ENCODE results near the gene CSF3R.
"Not testable (repeated sequence)": the region's sequence is repeated elsewhere in the genome, so short reads cannot be mapped to it uniquely, and the experiment has no call there.

CSF3R gene

DNA sequence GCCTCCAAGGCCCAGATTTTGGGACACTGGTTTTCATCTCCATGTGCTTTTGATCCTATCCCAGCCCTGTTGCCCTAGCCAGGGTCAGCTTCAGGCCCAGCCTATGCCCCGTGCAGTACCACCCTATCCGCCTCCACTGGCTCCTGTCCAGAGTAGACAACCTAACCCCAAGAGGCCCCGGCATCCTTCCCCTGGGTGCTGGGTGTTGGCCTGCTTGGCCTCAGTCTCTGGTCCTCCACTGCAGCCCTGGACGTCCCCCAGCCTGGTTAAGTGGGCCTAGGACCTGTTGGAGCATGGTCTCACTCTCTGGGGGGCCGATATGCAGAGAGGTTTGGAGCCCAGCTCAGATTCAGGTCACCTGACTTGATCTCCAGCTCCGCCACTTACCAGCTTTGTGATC is 1.6 kb downstream of the CSF3R start:
- no peak for DNase-seq

DNA sequence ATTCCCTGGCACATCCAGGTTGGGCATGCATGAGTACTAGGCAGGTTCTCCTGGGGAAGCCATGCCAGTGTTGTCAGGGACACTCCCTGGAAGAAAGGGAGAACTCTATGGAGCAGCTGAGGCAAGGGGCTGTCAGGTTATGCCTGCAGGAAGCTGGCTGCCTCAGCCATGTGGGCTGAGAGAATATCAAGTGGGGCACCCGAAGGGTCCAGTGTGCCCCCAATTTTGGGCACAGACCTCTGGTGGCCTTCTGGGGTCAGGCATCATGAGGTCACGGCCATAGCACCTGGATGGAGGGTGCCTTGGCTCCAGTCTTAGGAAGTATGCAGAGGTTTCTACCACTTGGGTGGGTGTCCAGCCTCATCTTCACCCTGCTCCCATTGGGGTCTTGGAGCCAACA is 2.6 kb downstream of the CSF3R start:
- DNase-seq: no peak

DNA sequence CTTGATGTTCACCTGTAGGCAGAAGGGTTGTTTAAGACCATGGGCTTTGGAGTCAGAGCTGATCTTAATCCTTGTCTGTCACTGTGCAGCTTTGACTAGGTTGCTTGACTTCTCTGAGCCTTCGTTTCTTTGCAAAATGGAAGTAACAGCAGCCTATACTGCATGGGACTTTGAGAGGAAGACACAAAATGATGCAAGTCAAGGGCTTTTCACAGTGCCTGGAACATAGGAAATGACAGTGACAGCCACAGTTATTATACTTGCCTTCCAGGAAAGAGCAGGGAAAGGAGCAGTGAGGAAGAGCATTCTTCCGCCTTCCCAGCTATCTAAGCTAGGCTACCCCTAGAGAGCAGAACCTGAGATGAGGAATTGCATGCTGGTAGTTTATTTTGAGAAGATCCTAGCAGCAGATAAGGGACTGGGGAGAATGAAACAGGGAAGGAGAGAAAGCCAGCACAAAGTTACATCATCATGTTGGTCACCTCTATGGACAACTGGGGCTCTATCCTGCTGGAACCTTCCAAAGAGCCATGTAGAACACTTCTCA is 3.1 kb downstream of the CSF3R start:
- no peak for DNase-seq

DNA sequence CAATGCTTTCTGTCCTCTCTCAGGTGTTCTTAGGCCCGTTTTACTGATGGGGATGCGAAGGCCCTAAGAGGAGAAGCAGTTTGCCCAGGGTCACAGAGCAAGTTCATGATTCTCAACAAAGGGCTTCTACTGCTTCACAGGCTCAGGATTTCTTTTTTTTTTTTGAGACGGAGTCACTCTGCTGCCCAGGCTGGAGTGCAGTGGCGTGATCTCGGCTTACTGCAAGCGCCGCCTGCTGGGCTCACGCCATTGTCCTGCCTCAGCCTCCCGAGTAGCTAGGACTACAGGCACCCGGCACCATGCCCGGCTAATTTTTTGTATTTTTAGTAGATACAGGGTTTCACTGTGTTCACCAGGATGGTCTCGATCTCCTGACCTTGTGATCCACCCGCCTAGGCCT is 5.1 kb downstream of the CSF3R start:
- DNase-seq: not testable (repeated sequence)

DNA sequence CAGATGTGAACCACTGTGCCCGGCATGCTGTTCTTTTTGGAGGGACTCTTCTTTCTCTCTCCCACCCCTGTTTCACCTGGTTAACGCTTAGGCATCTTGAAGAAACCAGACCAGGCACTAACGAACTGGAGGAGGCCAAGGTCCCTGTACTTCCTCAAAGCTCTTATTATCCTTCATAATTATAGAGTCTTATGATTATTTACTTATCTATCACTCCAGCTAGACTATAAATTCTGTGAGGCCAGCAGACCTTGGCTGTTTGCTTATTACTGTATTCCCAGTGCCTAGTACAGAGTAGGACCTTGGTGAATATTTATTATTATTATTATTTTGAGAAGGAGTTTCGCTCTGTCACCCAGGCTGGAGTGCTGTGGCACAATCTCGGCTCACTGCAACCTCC is 5.8 kb downstream of the CSF3R start:
- no peak for DNase-seq

DNA sequence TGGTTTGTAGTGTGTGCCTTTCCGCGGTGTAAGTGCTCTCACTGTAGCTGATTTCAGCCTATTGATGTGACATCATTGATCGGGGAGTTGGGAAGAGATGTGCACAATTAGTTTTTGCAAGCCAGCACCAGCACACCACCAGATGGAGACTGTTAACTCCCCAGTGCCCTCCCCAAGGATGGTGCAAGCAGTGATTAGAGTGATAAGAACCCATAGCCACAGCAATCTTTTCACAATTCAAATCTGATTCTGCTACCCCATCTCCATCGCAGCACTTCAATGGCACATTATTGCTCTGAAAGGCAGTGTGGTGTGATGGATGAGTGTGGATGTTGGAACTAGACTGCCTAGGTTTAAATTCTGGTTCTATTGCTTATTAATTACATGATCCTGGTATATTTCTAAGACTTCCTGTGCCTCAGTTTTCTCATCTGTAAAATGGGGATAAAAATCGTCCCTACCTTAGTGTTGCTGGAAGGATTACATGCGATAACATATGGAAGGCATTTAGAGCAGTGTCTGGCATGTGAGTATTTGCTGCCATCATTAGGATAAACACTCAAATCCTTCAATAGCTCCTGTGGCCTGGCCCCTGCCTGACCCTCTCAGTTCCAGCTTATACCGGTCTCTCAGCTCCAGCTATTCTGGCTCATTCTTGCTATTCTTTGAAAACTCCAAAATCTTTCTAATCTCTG is 6.7 kb downstream of the CSF3R start:
- DNase-seq: no peak

DNA sequence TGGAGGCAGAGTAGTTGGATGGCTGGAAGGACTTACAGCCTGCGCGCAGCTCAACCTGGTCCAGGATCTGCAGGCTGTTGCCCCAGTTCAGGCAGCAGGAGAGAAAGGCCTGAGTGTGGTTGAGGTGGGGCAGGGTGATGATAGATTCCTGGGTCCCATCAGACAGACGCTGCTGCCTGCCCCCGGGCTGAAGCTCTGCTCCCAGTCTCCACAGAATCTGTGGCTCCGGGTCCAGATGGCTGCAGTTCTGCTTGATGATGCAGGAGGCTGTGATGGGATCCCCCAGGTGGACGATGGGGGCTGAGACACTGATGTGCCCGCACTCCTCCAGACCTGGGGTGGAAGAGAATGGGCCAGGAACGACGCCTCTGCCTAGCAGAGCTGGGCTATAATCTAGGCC is 7.4 kb downstream of the CSF3R start:
- no peak for DNase-seq

DNA sequence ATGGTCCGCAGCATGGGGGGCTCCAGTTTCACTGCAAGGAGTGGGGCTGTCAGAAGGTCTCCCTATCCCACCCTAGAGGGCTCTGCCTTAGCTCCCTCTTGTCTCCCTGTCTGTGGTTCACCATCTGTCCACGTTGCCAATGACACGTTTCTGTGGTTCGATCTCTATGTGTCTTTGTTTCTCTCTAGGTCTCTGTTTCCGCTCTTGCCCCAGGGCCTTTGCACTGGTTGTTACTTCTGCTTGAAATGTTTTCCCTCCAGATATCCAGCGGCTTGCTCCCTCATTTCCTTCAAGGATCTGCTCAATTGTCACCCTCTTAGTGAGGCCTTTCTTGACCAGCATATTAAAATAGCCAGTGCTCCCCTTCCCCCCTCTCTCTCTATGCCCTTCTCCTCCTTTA is 10.1 kb downstream of the CSF3R start:
- DNase-seq: no peak

DNA sequence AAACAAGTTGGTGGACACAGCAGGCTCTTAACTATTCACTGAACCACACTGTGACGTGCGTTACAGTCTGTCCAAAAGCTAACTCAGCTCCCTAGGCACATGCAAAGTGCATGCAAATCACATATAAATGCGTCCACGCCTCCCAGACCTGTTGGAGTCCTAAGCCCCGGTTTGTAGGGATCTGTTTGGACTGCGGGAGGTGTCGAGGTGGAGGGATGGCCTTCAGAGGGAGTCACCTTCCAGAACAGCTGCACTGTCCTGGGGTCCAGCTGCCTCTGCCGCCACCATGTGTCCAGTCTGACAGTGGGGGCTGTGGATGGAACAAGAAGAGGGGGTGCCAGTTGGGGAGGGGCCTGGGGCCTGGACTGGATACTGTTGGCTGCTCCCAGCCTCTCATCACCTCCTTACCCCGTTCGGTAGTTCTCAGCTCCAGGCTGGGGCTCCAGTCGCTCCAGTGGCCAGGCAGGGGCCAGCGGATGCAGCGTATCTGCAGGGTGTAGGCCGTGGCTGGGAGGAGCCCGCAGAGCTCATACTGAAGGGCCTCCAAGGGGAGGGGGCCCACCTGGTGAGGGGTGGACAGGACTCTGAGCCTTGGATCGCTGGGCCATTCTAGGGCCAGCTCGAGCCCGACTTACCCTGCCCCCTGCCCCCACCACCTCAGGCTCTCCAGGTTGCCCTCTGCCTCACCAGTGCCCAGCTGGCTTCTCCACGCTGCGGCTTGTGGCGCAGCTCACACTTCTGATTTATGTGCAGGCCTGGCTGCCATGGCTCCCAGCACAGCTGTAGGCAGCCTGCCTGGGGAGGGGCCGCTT is 10.7 kb downstream of the CSF3R start:
- DNase-seq: no peak

DNA sequence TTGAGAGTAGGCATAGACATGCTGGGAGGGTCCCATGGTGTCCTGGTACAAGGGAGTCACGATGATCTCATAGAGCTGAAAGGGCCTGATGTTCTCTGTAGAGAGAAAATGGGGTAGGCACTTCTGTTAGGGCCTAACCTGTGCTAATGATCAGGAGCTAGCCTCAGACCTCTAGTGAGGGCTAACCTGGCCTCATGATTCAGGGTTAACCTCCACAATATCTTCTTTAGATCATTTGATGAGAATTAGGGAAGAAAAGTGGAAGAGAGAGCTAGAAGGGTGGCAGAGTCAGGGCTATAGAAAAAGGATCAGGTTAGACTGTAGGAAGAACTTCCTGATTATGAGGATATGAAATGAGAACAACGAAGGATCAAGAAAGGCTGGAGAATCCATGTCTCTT is 13.6 kb downstream of the CSF3R start:
- DNase-seq: no peak

DNA sequence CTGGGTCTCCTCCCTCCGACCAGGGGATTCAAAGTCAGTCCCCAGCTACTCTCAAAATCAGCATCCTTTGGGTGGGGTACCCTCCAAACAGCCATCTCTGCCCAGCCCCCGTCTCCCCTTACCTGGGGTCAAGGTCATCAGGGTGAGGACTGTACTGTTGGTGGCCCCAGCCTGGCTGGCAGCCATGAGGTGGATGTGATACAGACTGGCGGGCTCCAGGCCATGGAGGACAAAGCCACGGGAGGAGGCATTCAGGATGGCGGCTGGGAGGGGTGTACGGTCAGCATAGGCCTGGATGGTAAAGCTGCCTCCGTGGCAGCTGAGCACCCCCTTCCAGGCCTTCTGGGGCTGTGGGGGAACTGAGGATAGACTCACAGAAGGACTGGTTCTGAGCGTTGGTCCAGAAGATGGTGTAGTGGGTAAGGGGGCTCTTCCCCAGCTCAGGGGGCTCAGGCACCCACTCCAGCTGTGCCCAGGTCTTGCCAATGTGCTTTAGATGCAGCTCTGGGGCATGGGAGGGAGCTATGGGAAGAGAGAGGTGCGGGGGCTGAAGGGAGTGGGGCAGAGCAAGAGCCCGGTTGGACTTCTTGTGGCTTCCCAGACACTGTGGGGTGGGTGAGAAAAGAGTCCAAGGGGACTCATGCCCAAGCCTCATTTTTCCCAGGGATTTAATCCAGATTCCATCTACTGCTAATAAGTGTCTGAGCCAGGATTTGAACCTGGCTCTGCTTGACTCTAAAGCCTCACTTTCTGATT is 14.8 kb downstream of the CSF3R start:
- DNase-seq: no peak

DNA sequence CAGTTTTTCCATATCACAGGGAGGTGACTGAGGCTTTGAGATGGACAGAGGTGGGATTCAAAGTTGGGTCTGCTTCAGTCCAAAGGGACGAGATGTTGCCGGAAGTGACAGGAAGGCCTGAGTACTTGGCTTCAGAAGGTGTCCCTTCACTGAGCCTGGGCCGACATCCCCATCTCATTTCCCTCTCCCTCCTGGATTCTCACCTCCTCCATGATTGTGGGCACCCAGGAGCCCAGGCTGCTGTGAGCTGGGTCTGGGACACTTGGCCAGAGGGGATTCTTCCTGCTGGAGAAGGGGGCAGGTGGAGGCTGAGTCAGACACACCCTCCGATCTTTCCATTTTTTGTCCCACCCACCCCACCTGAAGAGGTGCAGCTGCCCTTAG is 15.7 kb downstream of the CSF3R start:
- no peak for DNase-seq

DNA sequence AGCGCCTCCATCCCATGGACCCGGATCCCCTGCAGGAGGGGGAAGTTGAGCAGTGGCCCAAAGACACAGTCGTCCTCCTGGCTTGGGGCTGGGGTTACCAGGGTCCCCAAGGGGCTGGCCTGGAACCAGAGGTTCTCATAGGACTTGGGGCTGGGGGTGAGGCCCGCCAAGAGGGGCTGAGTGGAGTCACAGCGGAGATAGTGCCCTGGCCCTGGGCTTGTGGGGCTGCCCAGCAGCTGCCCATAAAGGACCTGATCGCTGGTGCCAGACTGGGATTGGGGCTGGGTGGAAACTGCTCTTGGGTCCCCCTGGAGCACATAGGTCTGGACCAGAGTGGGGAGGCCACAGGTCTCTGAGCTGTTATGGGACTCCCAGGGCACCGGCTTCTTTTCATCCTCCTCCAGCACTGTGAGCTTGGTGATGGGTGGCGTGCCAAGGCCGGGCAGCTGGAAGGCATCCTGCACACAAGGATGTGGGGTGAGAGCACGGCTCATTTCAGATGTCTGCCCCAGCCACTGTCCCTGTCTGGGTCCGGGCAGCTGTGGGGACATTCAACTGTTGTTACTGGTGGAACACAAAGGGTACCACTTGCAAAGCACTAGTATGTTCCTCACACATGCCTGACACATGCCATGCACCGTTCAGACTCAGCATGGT is 16.2 kb downstream of the CSF3R start:
- no peak for DNase-seq

DNA sequence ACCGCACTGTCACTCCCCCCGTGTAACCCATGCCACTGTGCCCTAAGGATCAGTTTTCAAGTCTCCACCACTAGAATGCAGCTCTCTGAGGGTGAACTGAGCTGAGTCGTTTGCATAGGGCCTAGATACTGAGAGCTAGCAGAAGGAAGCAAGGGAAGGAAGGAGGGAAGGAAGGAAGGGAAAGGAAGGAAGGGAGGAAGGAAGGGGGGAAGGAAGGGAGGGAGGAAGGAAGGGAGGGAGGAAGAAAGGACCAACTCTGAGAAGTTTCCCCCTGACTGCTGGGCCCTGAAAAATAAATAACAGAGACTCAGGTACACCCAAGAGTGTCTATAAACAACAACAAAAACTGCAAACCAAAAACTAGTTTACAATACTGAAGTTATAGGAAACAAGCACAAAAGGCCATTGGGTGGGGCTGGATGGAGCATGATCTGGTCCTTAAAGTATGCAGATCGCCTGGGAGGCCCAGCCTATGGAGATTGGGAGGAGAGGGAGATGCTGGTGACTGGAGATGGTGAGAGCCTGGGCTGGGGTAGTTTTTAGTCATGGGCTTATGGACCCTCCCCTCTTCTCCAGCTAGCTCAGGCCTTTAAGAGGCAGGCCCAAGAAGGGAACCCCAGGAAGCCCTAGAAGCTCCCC is 16.9 kb downstream of the CSF3R start:
- DNase-seq: no peak

DNA sequence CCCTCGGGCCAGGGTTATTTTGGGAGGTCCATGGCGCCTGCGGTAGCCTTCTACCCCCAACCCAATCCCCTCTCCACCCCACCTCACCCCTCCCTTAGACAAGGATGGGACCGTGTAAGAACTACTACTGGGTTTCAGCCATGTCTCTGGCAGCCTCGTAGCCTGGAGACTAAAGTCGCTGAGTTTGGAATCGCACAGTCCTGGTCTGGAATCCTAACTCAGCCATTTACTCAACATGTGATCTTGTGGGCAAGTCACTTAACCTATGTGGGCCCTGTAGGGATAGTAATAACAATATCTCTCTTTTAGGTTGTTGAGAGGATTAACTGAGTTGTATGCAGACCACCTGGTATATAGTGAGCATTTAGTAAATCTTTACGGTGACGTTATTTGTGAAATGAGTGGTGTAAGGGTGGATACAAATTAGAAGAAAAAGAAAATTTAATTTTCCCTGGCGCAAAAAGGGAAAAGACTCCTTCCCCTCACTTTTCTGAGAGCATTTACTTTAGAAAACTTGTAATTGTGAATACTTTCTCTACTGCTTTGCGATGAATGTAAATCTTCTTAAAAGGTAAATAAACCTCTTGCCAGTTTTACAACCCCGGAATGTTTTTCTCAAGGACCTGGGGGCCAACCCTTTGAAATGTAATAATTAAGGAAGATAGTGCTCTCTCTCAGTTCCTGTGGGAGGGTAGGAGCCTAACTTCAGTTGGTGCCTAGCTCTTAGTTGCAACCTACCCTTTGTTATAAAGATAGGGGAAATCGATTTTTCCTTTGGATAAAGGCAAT is 17.9 kb downstream of the CSF3R start:
- DNase-seq: no peak

DNA sequence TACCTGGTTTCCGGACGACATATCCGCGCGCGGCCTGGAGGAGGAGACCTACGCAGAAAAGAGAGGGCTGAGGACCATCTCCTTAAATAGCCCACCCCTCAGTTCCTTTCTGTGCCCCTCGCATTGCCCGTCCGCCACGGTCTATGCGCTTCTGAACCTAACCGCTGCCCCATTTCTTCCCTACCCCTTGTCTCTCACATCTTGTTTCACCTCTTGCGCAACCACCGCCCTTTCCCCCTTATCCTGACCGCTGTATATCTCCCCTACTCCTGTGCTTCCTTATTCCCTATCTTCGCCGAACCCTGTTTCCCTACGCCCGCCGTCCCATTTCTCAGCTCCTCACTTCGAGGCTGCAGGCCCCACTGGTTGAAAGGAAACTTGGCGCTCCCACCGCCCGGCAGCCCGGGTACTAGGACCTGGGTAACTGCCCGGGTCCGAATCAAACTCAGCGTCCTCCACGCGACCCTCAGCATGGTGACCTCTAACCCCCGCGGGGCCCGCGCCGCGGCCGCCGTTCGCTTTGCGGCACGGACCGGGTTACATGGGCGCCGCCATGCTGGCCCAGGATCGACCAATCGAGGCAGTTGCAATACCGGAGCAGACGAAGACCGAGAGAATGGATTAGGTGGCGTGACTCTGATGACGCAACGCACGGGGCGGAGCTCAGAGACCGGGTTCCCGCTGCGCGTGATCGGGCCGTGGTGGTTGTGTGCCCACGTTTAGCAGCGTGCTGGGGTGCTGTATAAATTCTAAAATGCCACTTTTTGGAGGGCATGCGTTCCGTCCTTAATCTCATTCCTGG is 18.7 kb downstream of the CSF3R start, which contains the start of gene MRPS15:
TSS of gene MRPS15 (minus strand) at position 582 of the 802 bp plus-strand sequence. CDS start at position 473, 109 bp downstream.
- peak; percentile 95 for DNase-seq

DNA sequence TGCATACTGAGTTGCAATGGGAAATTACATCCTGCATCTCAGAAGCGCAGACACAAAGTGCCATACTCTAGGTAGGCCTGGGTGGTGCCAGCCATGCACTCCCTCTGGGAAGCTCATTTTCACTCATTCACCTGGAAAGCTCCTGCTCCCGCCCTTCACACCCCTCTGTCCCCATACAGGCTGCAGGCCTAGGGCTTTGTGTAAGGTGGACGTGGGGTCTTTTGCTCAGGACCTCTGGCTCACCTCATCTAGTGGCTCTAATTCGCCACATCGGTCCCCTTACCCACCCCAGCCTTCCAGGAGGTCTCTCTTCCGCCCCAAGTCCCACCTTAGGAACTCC is 19.3 kb downstream of the CSF3R start:
- no peak for DNase-seq

DNA sequence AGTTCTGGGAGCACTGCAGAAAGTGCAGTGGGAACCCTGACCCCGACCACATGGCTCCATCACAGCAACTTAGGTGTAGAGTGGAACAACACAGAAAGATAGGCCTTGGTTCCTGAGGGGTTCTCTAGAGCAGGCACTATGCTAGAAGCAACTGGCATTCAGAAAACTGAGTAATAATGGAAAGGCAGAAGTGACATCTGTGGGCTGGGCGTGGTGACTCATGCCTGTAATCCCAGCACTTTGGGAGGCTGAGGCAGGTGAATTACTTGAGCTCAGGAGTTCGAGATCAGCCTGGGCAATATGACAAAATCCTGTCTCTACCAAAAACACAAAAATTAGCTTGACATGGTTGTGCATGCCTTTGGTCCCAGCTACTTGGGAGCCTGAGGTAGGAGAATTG is 23.8 kb downstream of the CSF3R start:
- no peak for DNase-seq

DNA sequence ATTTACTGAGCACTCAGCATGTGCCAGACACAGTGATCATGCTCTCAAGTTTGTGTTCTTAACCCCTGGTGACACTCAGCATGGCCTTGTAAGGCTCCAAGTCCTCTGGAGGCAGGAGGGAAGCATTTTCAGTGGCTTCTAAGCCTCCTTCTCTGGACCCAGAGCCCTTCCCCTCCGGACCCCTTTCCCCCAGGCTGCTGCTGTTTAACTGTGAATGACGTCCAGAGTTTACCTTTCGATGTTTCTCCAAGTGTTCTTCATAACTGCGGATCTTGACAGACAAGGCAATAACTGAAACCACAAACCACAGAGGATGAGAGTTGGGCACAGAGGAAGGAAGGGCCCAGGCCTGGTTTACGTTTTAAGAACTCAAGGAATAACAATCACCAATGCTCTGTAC is 25.0 kb downstream of the CSF3R start:
- DNase-seq: peak; percentile 18

DNA sequence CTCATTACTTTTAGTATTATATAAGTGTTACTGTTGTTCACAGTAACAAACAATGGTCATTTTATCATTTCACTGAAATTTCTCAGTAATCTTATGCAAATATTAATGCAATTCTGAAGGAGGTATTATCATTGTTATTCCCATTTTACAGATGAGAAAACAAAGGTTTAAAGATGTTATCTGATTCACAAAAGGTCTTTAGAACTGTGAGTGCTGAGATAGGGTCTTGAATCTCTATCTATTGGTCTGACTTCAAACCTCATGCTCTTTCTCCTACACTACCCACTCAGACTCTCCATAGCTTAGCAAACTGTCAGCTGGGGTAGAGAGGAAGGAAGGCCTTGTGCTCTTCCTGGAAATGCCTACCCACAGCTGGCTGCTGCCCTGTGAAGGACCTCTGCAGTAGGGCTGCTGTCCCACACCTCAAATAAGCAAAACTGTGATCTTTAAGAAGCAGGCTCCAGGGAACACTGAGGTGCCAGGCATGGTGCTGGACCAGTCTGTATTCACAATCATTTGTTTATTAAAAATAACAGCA is 26.3 kb downstream of the CSF3R start:
- DNase-seq: no peak

DNA sequence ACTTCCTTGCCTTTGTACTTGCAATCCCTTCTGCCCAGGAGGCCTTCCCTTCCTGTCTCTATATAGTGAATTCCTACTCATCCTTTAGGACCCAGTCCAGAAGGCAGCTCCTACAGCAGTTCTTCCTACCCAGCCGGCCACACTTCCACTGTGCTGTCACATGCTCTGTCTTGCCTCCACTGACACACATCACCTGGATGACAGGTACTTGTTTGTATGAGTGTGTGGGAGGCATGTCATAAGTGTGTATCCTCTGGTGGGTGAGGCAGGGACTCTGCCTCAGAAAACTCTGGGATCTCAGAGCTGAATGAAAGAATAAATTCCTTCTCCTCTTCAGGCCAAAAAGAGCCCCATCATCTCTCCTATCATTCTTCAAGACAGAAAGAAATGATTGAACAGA is 27.3 kb downstream of the CSF3R start:
- DNase-seq: no peak
